NT2/D1 (cell line): Measurements from ENCODE around the gene MAP2K5.

Source experiments
- SUZ12 ChIP-seq: IDR thresholded peaks from 2 replicates; pipeline ENCODE4 v1.6.1; 2011; ENCODE audit not compliant: insufficient read length, insufficient read depth; ENCODE audit errors: extremely low read depth
- YY1 ChIP-seq: IDR thresholded peaks from 2 replicates; pipeline ENCODE4 v1.6.1; 2011; ENCODE audit not compliant: insufficient read length, insufficient read depth
- ZNF274 ChIP-seq: IDR thresholded peaks from 2 replicates; pipeline ENCODE4 v1.6.1; 2011; ENCODE audit warnings: mild to moderate bottlenecking, low read depth, low read length

DNA sequence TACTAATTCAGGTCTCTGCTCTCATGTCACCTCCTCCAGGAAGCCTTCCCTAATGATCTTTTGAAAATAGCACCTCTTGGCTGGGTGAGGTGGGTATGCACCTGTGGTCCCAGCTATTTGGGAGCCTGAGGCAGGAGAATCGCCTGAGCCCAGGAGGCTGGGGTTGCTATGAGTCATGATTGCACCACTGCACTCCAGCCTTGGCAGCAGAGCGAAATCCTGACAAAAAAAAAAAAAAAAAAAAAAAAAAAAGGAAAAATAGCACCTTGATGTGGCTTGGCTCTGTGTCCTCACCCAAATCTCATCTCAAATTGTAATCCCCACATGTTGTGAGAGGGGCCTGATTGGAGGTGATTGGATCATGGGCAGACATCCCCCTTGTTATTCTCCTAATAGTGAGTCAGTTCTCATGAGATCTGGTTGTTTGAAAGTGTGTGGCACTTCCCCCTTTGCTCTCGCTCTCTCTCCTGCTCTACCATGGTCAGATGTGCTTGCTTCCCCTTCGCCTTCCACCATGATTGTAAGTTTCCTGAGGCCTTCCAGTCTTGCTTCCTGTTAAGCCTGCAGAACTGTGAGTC is 308.6 kb downstream of the MAP2K5 start:
- TF ChIP-seq YY1 (no peak), ZNF274 (no peak), SUZ12 (no peak)
